22Rv1 (cell line): Measurements from ENCODE around the gene TTC21A.
A peak's percentile ranks its signal among the peaks of the same experiment; 100 is the strongest.

Experiments used
- H3K27ac ChIP-seq: fragments of 450-650 bp; 2 replicates; pipeline ENCODE4 v1.5.1; 2017
- ZFX ChIP-seq: fragments of 450-650 bp; IDR thresholded peaks from 2 replicates; pipeline ENCODE4 v1.6.1; 2017; ENCODE audit warnings: antibody characterized with exemption, borderline replicate concordance
- TF ChIP-seq, protein P1 (sequence below): fragments of 450-650 bp; IDR thresholded peaks from 2 replicates; pipeline ENCODE4 v1.5.1; 2017; ENCODE audit warnings: mild to moderate bottlenecking

TTC21A gene

GRCh38 chr3:39178553-39178952 is 71.1 kb downstream of the TTC21A start:
- no peak for TF ChIP-seq ZFX
- TF ChIP-seq, protein P1, sequence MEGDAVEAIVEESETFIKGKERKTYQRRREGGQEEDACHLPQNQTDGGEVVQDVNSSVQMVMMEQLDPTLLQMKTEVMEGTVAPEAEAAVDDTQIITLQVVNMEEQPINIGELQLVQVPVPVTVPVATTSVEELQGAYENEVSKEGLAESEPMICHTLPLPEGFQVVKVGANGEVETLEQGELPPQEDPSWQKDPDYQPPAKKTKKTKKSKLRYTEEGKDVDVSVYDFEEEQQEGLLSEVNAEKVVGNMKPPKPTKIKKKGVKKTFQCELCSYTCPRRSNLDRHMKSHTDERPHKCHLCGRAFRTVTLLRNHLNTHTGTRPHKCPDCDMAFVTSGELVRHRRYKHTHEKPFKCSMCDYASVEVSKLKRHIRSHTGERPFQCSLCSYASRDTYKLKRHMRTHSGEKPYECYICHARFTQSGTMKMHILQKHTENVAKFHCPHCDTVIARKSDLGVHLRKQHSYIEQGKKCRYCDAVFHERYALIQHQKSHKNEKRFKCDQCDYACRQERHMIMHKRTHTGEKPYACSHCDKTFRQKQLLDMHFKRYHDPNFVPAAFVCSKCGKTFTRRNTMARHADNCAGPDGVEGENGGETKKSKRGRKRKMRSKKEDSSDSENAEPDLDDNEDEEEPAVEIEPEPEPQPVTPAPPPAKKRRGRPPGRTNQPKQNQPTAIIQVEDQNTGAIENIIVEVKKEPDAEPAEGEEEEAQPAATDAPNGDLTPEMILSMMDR, result no peak
- peak overlapping the region; percentile 78 for H3K27ac ChIP-seq

DNA sequence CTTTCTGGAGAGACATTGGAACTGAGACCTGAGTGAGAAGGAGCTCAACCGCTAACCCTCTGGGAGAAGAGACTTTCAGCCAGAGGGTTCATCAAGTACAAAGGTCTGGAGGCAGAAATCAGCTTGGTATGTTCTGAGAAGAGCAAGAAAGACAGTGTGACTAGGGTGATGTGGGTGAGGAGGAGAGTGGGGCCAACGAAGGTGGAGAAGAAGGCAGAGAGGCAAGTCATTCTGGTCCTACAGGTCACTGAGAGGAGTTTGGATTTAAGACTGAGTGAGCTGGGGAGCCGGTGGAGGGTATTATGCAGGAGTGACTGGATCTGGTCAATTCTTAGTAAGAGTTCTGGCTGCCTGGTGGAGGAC is 72.7 kb downstream of the TTC21A start:
- H3K27ac ChIP-seq, result peak overlapping the region; percentile 78
- TF ChIP-seq, protein P1, result no peak
- TF ChIP-seq ZFX, result no peak

DNA sequence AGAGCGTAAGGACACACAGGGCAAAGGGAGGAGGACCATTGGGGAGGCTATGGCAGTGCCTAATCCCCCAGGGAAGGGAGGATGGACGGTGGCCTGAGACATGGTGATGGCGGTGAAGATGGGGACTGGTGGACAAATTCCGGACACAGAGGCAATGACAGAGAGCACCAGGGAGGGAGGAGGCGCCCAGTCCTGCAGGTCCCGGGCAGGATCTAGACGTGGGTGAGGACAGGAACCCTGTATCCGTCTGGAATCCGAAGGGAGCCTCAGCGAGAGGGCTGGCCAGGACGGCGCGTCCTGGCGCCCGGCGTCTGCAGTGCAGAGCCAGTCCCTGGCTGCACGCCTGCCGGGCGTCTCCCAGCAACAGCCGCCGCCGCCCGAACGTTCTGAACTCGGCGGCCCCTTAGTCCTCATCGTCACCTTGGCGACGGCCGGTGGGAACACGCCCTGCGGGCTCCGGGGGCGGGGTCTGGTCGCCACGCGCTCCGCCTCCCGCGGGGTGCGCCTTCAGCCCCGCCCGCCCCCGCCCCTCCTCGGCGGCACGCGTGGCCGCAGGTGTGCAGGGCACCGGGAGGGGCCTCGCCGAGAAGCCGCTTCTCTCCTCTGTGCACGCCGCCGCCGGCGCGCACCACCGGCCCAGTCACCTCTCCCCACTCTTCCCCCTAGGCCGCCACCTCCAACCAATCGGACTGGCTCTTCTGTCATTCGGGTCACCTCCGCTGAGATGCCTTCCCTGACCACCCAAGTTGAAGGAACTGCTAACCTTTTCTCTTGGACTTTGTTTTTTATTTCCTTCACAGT is 73.3 kb downstream of the TTC21A start:
- no peak for TF ChIP-seq ZFX
- TF ChIP-seq, protein P1, result no peak; the same call in 1 of the 2 replicates
- peak overlapping the region; percentile 78 for H3K27ac ChIP-seq

DNA sequence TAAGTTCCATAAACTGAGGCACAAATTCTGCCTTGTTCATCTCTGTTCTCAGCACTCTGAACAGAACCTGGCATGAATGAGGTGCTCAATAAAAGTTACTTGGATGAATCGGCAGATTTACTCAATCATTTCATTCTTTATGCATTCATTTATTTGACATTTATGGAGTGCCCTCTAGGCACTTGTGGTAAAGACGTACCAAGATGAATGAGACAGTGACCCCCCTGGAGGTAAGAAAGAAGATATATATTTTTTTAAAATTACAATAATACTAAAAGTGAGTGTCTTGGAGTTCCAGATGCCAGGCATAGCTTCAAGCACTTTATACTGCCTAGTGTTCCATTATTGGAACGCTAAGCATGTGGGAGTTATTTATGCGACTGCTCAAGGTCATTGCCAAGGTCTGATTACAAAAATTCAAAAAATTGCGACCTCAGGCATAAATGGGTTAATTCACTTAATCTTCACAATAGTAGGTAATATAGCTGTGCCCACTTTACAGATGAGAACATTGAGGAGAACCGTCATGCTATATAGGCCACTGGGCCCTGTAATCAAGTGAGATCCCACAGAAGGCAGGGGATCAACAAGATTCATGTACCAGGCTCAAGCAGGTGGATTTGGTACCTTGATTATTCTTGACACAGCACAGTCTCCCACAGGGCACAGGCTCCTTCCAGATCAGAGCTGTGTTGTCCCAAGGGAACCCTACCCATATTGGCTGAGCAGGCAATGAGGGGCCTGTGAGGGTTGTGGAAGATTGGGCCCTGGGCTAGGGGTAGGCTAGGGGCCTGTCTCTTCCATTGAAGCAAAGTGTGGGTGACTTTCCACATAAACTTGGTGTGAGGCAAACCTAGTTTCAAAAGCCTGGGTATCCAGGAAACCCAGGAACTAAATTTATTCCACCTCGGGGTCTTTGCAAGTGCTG is 74.2 kb downstream of the TTC21A start:
- no peak for TF ChIP-seq ZFX
- TF ChIP-seq, protein P1, result no peak; the same call in 1 of the 2 replicates
- peak overlapping the region; percentile 78 for H3K27ac ChIP-seq

- H3K27ac ChIP-seq, result no peak overlapping the region
- TF ChIP-seq, protein P1, result no peak
- no peak for TF ChIP-seq ZFX
Measured at GRCh38 chr3:39183211-39184080, 76.0 kb downstream of the TTC21A start.

DNA sequence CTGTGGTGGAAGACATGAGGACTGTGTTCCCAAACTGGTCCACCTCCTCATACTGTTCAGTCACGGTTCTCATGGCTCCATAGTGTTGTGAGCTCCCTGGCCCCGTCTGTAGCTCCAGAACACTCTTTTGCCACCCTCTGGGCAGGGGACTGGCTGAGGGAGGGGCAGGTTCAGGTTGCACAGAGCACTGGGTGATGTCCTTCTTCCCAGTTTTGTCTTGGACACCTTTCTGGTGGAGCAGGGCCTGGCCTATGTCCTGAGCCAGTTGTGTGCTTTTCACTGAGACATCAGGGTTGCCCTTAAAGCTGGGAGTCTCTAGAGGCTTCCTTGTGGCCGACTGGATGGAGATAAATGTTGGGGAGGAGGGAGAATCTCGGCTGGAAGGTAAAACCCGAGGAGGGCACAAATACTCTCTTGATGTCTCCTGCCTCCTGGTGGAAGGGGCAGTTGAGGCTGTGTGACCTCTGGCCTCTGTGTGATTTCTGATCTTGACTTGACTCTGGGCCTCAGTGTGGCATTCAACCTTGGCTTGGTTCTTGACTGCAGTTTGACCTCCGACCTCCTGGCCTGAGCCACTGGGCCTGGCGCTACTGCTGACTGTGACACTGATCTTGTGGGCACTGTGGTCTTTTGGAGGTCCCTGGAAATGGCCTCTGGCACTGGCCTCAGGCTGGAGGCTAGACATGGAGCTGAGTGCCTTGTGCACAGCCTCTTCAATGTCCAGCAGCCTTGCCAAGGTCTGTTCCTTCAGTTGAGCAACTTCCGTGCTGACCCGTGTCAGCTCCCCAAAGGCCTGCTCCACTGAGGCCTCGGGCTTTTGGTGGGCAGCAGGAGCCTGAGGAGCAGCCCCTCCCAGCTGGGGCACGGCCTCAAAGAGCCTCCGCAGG is 76.8 kb downstream of the TTC21A start:
- no peak for TF ChIP-seq ZFX
- TF ChIP-seq, protein P1, result no peak
- H3K27ac ChIP-seq, result no peak overlapping the region
